Measurements from ENCODE around the gene WDFY1.
"Not testable (repeated sequence)": the region's sequence is repeated elsewhere in the genome, so short reads cannot be mapped to it uniquely, and the experiment has no call there.

WDFY1 gene

DNA sequence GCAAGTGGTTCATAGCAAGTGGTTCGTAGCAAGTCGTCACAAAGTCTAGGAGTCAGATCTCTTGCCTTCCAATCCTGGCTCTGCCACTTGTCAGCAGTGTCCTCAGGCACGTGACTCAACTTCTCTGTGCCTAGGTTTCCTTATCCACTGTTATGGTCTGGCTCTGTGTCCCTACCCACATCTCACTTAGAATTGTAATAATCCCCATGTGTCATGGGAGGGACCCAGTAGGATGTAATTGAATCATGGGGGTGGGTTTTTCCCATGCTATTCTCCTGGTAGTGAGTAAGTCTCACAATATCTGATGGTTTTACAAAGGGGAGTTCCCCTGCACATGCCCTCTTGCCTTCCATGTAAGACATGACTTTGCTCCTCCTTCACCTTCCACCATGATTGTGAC is 55.9 kb downstream of the WDFY1 start:
- no peak for DNase-seq

DNA sequence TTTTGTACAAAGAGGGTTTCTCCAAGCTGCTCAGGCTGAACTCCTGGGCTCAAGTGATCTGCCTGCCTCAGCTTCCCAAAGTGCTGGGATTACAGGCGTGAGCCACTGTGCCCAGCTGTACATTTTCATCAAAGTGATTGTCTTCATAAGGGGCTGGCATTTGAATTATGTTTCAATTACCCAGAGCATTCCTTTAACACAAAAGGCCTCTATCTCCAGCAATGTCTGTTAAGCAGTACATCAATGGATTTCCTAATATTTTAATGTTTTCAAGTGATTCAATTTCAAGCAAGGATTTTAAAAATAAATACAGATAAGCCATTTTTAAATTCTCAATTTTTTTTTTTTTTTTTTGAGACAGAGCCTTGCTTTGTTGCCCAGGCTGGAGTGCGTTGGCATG is 56.9 kb downstream of the WDFY1 start:
- DNase-seq, result no peak

DNA sequence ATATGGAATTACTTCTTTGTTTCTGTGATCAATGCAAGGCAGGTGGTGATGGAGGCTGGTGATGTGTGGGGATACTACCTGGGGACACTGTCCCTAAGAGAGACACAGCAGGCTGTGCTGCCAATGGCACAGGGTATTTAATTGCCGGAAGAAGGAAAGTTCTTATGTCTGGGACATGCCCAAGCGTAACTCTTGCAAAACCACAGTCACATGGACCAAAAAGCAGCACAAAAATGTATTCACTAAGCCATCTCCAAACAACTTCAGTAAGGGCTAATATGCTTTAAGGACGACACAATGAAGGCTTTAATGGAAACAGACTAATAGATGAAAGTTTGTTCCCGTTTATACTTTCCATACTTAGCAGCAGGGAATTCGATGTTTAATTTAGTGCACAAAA is 58.0 kb downstream of the WDFY1 start:
- DNase-seq, result no peak

DNA sequence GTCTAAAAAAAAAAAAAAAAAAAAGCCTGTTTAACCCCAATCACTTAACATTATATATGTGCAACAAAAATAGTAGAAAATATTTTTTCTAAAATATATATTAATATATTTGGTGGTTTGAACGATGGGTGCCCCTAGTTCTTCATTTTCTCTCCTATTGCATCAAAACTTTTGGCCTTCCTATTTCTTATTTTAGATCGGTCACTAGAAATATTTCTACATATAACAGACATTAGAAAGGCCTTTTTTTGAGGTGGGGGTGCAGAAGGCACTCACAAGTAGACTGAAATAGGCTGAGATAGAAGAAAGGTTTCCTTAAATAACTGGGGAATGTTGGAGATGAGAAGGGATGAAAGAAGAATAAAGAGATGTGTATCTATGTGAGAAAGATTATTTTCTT is 58.4 kb downstream of the WDFY1 start:
- DNase-seq, result no peak

DNA sequence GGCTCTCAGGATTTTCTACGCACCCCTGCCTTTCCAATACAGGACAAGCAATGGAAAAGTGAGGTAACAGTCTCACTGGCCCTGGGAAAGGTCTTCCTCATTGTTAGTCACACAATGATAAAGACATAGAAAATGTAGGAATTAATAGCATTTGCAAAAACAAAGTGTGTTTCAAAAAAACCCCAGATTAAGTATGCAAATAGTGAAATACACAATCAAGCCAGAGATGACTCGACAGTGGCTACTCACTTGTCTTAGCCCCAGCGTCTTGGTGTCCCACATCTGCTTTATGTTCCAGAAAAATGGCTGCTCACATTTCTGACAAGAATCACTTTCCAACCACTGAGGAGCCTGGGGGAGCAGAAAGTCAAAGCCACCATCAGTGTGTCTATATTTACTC is 60.7 kb downstream of the WDFY1 start:
- no peak for DNase-seq

DNA sequence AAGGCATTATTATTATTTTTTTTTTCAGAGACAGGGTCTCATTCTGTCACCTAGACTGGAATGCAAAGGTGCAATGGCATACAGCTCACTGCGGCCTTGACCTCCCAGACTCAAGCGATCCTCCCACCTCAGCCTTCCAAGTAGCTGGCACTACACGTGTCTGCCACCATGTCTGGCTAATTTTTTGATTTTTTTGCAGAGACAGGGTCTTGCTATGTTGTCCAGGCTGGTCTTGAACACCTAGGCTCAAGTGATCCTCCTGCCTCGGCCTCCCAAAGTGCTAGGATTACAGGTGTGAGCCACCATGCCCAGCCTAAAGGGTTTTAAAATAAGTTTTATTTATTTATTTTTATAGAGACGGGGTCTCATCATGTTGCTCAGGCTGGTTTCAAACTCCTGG is 62.4 kb downstream of the WDFY1 start:
- DNase-seq, result no peak

DNA sequence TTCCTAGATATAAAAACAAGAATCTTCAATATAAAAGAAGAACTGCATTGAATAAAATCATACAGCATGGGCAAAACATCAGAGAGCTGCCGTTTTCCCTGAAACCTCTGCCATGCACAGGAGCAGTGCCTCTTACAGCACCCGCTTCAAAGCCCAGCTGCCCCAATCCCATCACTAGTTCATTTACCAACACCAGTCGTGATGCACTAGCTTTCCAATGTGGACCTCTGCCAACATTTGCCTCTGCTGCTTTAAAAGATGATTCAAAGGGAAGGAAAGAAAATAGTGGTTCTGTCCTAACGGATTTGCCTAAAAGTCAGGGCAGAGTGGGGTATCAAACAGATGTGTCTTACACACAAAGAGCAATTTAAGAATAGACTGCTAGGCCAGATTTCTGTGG is 64.3 kb downstream of the WDFY1 start:
- no peak for DNase-seq

DNA sequence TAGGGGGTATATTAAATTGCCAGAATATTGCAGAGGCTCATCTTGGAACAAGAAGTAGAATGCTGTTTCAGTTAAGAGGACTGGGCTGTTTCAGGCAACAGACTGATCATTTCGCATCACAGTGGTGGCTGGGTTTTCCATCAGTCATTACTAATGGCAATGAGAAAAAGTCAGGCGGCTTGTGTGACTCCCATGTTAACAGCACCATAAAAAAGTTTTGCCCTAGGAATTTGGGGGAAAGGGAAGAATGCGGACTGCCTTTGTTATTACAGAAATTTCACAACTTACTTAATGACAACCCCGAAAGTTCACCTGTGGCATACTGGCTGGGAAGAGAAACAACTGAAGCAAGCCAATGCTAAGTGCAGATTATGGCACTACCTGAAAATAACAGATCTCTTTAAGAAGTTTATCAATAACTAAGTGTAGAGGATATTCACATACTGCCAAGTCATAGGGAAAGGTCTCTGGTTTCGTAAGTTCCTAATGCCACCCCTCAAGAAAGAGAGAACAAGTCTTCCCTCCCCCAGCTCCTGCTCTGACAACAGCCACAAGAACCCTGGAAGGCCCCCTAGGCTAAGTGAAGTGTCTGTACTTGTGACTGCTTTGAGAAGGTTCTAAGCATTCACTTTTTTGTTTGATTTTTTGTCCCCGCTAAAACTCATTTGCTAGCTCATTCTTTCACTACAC is 67.3 kb downstream of the WDFY1 start:
- no peak for DNase-seq

DNA sequence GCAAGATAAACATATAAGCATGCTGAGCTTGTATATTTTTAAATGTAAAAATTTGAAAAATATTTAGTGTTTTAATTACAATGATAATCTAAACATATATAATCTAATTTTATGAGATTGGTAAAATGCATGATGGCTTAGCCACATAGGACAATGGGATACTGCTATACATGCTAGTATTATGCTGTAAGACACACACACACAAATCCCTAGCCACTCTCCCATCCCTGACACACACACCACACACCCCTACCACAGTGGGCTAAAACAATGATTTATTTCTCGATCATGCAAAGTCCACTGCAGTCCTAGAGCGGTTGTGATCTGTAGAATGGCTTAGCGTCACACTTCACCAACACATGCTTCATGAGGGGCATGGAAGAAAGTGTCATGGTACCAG is 71.5 kb downstream of the WDFY1 start:
- no peak for DNase-seq

DNA sequence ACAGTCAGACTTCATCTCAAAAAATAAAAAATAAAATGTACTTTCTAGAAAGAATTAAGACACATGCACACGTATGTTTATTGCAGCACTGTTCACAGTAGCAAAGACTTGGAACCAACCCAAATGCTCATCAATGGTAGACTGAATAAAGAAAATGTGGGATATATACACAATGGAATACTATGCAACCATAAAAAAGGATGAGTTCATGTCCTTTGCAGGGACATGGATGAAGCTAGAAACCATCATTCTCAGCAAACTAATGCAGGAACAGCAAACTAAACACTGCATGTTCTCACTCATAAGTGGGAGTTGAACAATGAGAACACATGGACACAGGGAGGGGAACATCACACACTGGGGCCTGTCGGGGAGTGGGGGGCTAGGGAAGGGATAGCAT is 72.4 kb downstream of the WDFY1 start:
- not testable (repeated sequence) for DNase-seq

DNA sequence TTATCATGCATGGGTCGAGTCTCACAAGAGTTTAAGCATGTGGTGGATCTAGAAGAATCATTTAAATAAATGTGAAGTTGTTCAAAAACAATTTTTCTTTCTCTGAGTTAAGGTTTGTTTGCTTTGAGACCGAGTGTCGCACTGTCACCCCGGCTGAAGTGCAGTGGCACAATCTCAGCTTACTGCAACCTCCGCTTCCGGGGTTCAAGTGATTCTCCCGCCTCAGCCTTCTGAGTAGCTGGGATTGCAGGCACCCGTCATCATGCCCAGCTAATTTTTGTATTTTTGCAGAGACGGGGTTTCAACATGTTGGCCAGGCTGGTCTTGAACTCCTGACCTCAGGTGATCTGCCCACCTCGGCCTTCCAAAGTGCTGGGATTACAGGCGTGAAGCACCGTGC is 73.5 kb downstream of the WDFY1 start:
- DNase-seq, result not testable (repeated sequence)

DNA sequence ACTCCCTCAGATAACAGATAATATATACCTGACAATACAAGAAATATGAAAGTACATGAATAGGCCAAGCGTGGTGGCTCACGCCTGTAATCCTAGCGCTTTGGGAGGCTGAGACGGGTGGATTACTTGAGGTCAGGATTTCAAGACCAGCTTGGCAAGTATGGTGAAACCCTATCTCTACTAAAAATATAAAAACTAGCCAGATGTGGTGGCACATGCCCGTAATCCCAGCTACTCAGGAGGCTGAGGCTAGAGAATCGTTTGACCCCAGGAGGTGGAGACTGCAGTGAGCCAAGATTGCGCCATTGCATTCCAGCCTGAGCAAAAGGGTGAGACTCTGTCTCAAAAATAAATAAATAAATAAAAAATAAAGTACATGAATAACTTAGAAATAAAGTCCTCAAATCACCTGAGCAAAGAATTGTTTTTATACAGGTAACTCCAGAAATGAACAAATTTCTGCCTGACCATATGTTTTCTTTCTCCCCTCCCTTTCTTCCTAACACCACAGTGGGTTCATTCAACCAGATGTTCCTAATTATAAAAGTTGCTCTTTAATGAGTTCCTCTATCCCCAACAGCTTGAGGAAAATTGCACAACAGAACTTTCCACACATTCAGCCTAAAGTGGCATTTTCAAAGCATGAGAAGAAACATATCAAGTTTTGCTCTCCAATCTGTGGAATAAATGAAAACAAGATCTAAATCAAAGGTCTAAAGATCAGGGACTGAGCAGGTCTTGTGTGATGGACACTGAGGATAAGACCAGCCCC is 74.1 kb downstream of the WDFY1 start:
- no peak for DNase-seq

DNA sequence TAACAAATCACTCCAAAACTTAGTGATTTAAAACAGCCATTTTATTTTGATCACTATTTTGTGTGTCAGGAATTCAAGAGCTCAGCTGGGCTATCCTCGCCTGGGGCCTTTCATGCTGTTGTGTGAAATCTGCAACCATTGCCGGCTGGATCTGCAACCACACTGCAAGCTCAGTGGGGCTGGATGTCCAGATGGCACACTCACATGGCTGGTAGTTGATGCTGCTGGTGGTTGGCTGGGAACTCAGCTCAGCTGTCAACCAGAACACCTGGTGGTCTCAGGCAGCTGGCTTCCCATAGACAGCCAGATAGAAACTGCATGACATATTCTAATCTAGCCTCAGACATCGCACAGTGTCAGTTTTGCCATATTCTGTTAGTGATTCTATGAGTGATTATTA is 77.1 kb downstream of the WDFY1 start:
- DNase-seq, result no peak

DNA sequence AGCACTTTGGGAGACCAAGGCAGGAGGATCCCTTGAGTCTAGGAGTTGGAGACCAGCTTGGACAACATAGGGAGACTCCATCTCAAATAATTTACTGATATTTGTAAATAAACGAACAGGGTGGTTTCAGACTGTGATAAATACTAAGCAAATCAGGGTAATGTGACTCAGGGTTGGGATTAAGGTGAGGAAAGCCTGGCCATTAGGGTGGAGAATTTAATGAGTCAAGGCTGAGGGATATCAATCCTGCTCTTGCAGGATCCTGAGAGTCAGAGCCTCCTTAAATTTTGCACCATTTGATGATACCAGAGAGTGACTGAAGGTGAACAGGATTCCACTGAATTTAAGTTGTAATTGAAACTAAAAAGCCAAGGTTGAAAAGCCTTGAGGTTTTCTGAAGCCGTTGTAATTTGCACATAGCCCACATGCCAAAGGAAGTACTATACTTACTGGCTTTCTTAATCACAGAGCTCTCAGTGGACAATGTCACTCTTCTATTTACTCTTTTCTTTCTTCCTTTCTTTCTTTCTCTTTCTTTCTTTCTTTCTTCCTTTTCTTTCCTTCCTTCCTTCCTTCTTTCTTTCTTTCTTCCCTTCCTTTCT is 79.1 kb downstream of the WDFY1 start:
- no peak for DNase-seq

DNA sequence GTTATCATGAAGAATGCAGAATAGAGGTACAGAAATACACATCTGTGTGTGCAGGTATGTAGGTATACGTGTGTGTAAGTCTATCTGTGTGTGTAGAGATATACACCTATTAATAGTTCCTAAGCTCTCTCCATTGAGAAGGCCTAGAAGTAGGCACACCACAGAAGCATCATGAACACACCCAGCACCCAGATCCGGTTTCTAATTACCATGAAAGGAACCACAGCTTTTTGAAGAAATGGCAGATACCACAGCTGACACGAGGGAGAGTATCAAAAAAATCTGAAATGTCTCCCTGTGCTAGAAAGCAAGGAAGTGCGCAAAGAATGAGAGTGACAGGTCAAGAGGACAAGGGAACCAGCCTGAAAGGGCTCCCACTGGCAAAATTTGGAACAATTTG is 80.0 kb downstream of the WDFY1 start:
- no peak for DNase-seq

DNA sequence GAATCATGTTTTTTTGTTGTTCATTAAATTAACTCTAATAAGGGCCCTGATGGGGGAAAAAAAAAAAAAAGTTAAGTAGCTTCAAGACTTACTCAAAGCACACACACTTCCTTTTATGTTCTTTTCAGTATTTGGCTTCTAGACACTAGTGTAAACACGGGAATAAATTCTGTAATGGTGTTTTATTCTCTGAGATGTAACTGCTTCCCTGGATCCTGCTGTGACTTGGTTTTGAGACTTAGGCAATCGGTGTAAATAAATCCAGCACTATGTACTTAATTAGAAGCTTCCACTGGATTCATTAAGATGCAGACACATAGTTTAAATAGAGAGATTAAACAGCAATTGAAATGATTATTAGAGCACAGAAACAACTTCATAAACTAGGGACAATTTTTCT is 81.6 kb downstream of the WDFY1 start:
- no peak for DNase-seq

DNA sequence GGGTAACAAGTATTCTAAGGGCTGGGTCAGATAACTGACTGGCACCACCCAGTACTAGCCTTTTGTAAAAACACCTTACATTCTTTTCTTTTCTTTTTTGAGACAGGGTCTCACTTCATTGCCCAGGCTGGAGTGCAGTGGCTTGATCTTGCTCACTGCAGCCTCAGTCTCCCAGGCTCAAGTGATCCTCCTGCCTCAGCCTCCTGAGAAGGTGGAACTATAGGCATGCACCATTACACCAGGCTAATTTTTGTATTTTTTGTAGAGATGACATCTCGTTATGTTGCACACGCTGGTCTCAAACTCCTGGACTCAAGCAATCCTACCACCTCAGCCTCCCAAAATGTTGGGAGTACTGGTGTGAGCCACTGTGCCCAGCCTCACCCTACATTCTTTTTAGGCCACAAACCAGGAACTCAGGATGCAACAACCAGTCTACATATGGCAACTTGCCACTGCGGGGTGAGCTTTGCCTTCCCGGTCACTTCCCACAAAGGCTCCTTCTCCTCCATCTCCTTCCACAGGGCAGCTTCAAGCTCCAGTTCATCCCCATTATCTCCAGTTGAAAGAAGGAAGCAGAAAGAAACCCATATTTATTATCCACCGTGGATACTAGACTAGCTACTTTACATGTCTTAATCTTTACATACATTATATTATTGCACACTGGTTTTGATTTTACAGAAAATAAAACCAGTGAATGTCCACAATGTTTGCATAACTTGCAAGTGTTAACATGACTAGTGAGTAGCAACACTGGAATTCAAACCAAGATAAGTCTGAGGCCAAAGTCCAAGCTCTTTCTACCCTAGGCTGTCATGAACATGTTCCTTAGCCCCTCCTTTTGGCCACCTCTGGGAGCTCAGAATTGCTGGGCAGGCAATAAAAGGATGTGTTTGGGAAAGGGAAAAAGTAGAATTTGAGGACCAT is 84.1 kb downstream of the WDFY1 start:
- no peak for DNase-seq

DNA sequence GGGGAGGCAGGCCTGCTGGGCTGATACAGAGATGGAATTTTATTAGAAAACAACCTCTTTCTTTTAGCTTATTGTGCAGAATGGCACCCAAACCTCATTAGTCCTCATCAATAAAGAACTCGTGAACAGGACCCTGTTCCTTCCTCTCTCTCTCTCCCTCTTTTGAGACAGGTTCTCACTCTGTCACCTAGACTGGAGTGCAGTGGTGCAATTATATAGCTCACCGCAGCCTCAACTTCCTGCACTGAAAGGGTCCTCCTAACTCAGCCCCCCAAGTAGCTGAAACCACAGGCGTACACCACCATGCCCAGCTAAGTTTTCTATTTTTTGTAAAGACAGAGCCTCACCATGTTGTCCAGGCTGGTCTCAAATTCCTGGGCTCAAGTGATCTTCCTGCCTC is 86.1 kb downstream of the WDFY1 start:
- DNase-seq, result no peak

DNA sequence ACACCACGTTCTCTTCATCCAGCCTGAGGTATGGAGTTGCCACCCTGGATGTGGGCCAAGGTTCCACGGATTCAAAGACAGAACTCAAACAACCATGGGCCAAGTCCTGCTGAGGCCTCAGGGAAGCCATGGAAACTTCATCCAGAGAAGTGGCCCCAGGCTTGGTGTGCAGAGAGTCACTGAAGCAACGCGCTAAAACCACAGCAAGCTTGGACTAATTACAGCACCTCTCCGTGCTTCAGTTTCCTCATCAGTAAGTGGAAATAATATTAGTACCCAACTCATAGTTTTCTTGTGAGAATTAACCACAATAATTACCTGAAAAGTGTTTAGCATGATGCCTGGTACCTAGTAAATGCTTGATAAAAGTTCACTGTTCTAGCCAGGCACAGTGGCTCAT is 88.6 kb downstream of the WDFY1 start:
- DNase-seq, result no peak

DNA sequence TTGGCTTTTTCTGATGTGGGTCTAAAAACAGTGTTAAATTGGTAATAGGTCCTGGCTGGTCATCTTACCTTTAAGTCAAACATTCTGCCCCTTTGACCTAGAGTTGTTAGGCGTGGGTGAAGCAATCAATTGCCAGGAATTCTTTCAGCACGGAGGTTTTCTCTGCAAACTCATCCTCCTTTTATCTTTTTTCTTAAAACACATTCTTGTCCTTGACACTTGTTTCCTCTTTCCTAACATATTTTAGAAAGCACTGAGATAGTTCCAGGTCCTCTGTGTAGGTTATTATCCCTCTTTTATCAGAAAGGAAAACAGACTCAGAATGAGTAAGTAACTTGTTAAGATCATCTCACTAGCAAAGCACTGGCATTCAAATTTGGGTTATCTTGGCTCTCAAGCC is 89.1 kb downstream of the WDFY1 start:
- no peak for DNase-seq

DNA sequence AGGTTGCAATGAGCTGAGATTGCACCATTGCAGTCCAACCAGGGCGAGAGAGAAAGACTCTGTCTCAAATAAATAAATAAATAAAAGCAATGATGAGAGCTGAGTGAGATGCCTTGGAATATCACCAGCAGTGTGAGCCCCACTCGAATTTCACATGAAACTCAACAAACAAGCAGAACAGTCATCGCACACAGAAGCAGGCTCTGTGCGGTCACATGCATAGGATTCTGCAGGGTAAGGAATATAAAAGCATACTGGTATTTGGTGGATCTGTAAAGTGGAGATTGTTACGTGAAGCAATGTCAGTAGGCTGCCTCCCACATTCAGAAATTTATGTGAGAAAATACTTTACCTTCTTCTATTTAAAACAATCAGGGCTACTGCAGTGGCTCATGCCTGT is 89.7 kb downstream of the WDFY1 start:
- no peak for DNase-seq

DNA sequence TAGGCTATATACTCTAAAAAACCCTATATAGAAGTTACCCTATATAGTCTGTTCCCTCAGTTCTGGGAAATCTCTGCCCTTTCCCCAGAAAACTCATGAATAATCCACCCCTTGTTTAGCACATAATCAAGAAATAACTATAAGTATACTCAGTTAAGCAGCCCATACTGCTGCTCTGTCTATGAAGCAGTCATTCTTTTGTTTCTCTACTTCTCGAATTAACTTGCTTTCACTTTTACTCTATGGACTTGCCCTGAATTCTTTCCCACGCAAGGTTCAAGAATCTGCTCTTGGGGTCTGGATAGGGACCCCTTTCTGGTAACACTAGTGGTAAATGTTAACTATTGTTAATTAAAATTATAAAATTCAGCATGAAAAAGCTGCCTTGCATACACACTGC is 90.4 kb downstream of the WDFY1 start:
- no peak for DNase-seq

DNA sequence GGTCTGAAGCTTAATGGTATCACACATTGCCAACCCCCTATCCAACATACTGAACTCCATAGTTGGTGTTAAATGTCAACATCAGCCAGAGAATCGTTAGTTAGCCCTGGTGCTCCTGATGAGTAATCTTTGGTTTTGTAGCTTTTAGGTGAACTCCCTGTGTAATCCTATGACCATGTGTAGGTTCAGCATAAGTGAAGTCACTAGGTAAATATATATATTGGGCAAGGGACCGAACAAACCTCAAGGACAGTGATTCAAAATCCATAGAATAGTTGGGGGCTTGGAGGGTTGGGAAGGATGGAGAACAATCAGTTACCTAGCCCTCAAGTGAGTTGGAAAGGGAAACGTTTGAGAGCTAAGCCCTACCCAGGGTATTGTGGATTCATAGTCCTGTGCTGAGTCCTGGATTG is 91.7 kb downstream of the WDFY1 start:
- DNase-seq, result no peak
